HG03571 (cell line): Measurements from ENCODE around the gene INSC.

Experiments
- ATAC-seq: cut with Tn5 transposase; IDR thresholded peaks from one replicate; pipeline ENCODE4 v1.9.1; 2021; ENCODE audit not compliant: unreplicated experiment

INSC gene

GRCh38 chr11:15146271-15147003 is 31.7 kb downstream of the INSC start:
- ATAC-seq, result no peak

- ATAC-seq, result no peak
Observed at GRCh38 chr11:15148169-15148568, 33.4 kb downstream of the INSC start.

GRCh38 chr11:15149050-15149449 is 34.3 kb downstream of the INSC start:
- no peak for ATAC-seq

- ATAC-seq, result no peak
Observed at GRCh38 chr11:15150507-15150906, 35.8 kb downstream of the INSC start.

- no peak for ATAC-seq
Observed at GRCh38 chr11:15153231-15153630, 38.5 kb downstream of the INSC start.

GRCh38 chr11:15157181-15157580 is 42.5 kb downstream of the INSC start:
- ATAC-seq, result no peak

- ATAC-seq, result no peak
Observed at GRCh38 chr11:15157606-15158137, 42.9 kb downstream of the INSC start.

GRCh38 chr11:15158351-15159015 is 43.8 kb downstream of the INSC start:
- no peak for ATAC-seq

- no peak for ATAC-seq
Observed at GRCh38 chr11:15159085-15159484, 44.4 kb downstream of the INSC start.

GRCh38 chr11:15161790-15162189 is 47.1 kb downstream of the INSC start:
- no peak for ATAC-seq

- ATAC-seq, result no peak
Observed at GRCh38 chr11:15163136-15163535, 48.4 kb downstream of the INSC start.

- ATAC-seq, result no peak
Observed at GRCh38 chr11:15166204-15166603, 51.5 kb downstream of the INSC start.

- no peak for ATAC-seq
Observed at GRCh38 chr11:15169815-15170551, 55.3 kb downstream of the INSC start.

- ATAC-seq, result no peak
Observed at GRCh38 chr11:15170698-15171097, 56.0 kb downstream of the INSC start.

GRCh38 chr11:15171956-15172355 is 57.2 kb downstream of the INSC start:
- ATAC-seq, result no peak

- ATAC-seq, result no peak
Observed at GRCh38 chr11:15175831-15176230, 61.1 kb downstream of the INSC start.

- no peak for ATAC-seq
Observed at GRCh38 chr11:15176646-15177163, 62.0 kb downstream of the INSC start.

GRCh38 chr11:15177491-15177890 is 62.8 kb downstream of the INSC start:
- no peak for ATAC-seq

- ATAC-seq, result no peak
Observed at GRCh38 chr11:15178214-15178613, 63.5 kb downstream of the INSC start.

GRCh38 chr11:15179167-15179566 is 64.4 kb downstream of the INSC start:
- no peak for ATAC-seq

GRCh38 chr11:15180212-15180792 is 65.6 kb downstream of the INSC start:
- ATAC-seq, result no peak
